BLaER1 (cell line): ENCODE results near the gene METTL25B.

Experiments used
- H3K27ac ChIP-seq: shearing (Covaris generic); formaldehyde crosslinking; 2 replicates; pipeline ENCODE4 v1.8.1; 2022
- H3K27me3 ChIP-seq: shearing (Covaris generic); formaldehyde crosslinking; 2 replicates; pipeline ENCODE4 v1.8.1; 2022
- H3K36me3 ChIP-seq: shearing (Covaris generic); formaldehyde crosslinking; 2 replicates; pipeline ENCODE4 v1.8.1; 2022
- H3K4me1 ChIP-seq: shearing (Covaris generic); formaldehyde crosslinking; 2 replicates; pipeline ENCODE4 v1.8.1; 2022
- H3K4me2 ChIP-seq: shearing (Covaris generic); formaldehyde crosslinking; 2 replicates; pipeline ENCODE4 v1.8.1; 2022
- H3K4me3 ChIP-seq: shearing (Covaris generic); formaldehyde crosslinking; 2 replicates; pipeline ENCODE4 v1.8.1; 2022
- H3K9ac ChIP-seq: shearing (Covaris generic); formaldehyde crosslinking; 2 replicates; pipeline ENCODE4 v1.8.1; 2022
- H3K9me3 ChIP-seq: shearing (Covaris generic); formaldehyde crosslinking; 2 replicates; pipeline ENCODE4 v1.8.1; 2022
- H4K20me1 ChIP-seq: shearing (Covaris generic); formaldehyde crosslinking; 2 replicates; pipeline ENCODE4 v1.8.1; 2022
- Cebpa-rat ChIP-seq: shearing (Covaris generic); IDR thresholded peaks from 2 replicates; pipeline ENCODE4 v1.8.1; 2022

METTL25B gene

DNA sequence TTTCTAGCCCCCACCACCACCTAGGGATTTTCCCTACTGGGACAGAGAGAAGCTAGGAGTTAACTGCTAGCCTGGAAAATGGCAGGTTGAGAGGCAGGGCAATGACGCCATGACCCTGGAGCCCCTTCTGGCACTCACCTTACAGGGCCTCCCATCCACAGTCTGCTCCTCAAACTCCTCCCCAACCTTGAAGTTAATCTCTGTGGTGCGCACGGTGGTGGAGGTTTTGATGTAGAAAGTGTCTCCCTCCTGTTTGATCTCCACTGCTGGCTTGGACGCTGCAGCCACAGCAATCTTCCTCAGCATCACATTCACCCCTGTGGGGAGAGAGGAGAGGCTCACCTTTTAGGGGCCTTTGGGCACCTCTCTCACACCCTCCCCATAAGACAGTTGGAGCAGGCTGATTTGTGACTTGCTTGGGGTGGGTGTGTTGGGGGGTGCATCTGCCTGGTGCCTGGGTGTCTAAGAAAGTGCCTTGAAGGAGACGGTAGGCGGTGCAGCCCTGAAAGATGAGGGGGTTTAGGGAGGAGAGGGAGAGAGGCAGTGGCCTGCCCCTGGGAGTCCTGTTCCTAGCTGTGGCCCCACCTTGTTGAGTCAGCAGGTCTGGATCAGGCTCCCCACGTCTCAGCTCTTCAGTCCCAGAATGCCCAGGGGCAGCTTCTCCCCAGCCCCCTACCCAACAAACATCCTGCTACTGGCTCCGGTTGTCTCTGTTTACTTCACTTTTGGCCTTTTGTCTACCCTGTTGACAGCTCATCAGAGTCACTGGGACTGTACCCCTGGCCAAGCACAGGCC is 27.3 kb upstream of the METTL25B start:
- Histone ChIP-seq H3K27ac (no peak overlapping the region), H3K4me3 (no peak overlapping the region), H3K9me3 (no peaks in the 10 kb centered on the region), H3K36me3 (no peaks in the 10 kb centered on the region), H4K20me1 (no peaks in the 10 kb centered on the region; the same call in none of the 2 replicates), H3K27me3 (peaks cover 35% of the 10 kb centered on the region), H3K4me2 (no peak overlapping the region), H3K9ac (no peak overlapping the region), H3K4me1 (peaks cover 34% of the 10 kb centered on the region)
- no peak for TF ChIP-seq Cebpa-rat

DNA sequence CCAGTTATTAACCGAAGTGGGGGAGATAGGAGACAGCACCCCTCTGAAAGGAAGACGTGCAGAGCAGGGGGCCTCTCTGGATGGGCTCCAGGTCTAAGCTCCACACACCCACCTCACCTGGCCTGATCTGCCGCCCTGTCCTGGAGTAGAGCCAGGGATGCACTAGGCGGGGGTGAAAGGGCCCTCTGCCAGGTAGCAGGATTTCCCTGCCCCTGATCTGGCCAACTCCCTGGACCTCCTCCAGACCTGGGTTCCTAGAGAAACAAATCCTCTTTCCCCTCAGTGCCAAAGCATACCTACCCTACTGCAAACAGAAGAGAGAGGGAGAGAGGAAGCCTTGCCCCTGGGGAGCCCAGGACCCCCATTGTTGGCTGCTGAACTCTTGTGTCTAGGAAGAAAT is 24.9 kb upstream of the METTL25B start:
- H3K27ac ChIP-seq: no peak overlapping the region
- no peak for TF ChIP-seq Cebpa-rat
- H4K20me1 ChIP-seq: no peaks in the 10 kb centered on the region; the same call in none of the 2 replicates
- peaks cover 38% of the 10 kb centered on the region for H3K27me3 ChIP-seq
- H3K9me3 ChIP-seq: no peaks in the 10 kb centered on the region
- H3K9ac ChIP-seq: no peak overlapping the region
- no peaks in the 10 kb centered on the region for H3K36me3 ChIP-seq
- H3K4me2 ChIP-seq: no peak overlapping the region
- peaks cover 36% of the 10 kb centered on the region for H3K4me1 ChIP-seq
- H3K4me3 ChIP-seq: no peak overlapping the region

DNA sequence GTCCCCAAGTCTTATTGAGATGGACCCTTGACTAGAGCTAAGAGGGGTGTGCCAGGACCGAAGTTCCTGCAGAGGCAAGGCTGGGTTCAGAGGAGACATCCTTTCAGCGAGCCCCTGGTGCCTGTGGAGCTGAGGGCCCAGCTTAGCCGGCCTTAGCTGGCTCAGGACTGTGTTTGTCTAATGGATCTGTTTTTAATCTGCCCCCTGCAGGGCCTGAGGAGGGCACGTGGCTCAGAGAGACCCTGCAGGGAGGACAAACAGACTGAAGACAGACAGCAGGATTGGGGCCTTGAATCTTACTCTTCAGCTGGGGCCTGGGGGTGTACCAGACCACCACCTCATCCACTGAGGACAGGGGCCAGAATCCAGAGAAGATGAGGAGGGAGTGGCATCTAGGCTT is 24.5 kb upstream of the METTL25B start:
- Histone ChIP-seq H3K9ac (no peak overlapping the region), H3K27me3 (peaks cover 38% of the 10 kb centered on the region)
- TF ChIP-seq Cebpa-rat: no peak

DNA sequence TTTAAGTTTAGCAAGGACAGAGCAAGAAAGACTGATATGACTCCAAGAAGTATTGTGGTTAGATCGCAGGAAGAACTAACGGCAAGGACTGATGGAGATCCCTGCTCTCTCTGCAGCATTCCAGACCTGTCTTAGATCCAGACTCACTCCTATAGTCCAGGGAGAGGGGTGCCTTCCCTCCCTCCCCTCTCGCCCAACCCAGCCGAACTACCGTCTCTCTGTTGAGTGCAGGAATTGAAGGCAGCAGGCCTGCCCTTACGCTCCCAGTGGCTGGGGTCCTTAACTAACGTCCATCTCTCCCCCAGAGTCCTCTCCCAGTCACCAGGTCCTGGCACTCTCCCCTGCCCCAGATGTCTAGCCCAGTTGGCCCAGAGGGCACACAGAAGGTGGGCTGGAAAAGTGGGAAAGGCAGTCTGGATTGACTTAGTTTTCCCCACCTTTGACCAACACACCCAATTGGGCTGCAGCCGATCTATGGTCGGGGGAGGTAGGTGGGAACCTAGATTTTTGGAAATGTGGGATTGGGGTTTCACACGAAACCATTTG is 24.0 kb upstream of the METTL25B start:
- no peaks in the 10 kb centered on the region for H3K36me3 ChIP-seq
- no peak overlapping the region for H3K27ac ChIP-seq
- H3K9me3 ChIP-seq: no peaks in the 10 kb centered on the region
- H3K9ac ChIP-seq: no peak overlapping the region
- H3K4me1 ChIP-seq: peaks cover 36% of the 10 kb centered on the region
- no peak for TF ChIP-seq Cebpa-rat
- H3K27me3 ChIP-seq: peaks cover 38% of the 10 kb centered on the region
- no peak overlapping the region for H3K4me2 ChIP-seq
- no peak overlapping the region for H3K4me3 ChIP-seq
- H4K20me1 ChIP-seq: no peaks in the 10 kb centered on the region; the same call in none of the 2 replicates

More for the DNA sequence above, 24.5 kb upstream of the METTL25B start:
- Histone ChIP-seq H3K4me2 (no peak overlapping the region), H3K4me3 (no peak overlapping the region), H3K9me3 (no peaks in the 10 kb centered on the region), H3K27ac (no peak overlapping the region), H3K36me3 (no peaks in the 10 kb centered on the region), H4K20me1 (no peaks in the 10 kb centered on the region; the same call in none of the 2 replicates), H3K4me1 (peaks cover 36% of the 10 kb centered on the region)

DNA sequence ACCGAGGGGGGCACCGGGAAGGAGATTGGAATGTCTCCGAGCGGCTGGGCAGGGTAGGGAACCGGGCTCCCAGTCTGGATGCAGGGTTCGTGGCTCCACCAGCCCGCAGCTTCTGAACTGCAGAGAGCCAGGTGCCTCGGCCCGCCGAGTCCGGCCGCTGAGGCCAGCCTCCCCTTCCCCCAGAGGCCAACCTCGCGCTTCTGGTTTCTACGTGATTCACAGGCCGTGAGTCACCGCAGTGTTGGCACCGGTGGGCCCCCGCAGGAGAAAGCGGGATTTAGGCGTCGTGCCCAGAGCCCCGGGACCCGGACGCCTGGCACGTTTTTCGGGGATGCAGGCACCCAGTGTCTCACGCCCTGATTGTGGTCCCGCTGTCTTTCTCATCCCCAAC is 23.3 kb upstream of the METTL25B start:
- Histone ChIP-seq H4K20me1 (no peaks in the 10 kb centered on the region; the same call in none of the 2 replicates), H3K9ac (no peak overlapping the region), H3K9me3 (no peaks in the 10 kb centered on the region), H3K4me1 (peaks cover 36% of the 10 kb centered on the region), H3K4me3 (peak overlapping the region; percentile 69), H3K27me3 (peaks cover 38% of the 10 kb centered on the region), H3K4me2 (peak overlapping the region; percentile 99), H3K27ac (no peak overlapping the region), H3K36me3 (no peaks in the 10 kb centered on the region)
- no peak for TF ChIP-seq Cebpa-rat

DNA sequence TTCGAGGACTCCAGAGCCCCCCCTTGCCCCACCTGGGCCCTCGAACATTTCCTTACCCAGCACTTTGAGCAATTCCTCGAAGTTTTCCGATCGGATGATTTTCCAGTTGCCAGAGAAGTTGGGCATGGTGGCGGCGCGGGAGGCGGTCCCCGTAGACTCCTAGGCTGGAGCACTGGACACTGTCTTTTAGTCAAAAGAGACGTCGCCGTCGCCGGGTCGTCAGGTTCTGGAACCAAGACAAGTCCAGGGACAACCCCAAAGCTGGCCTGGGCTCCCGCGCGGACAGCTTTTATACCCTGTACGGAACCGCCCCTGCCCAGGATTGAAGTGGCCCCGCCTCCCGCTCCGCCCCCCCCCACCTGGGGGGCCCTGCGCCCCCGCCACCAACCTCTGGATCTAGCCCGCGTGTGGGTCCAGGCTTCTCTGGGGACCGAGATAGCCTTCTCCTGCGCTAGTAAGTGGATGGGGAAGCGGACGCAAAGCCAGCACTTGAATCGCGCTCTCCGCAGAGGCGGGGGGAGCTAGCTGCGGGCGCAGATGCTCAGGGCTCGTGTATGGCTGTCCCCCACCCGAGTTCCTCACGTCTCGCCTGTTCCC is 22.9 kb upstream of the METTL25B start, which contains the start of gene CRABP2:
CRABP2 (minus strand) TSS at position 263 of the 597 bp plus-strand sequence; CDS start at position 126, 137 bp downstream.
- no peaks in the 10 kb centered on the region for H3K36me3 ChIP-seq
- no peak for TF ChIP-seq Cebpa-rat
- no peaks in the 10 kb centered on the region; the same call in none of the 2 replicates for H4K20me1 ChIP-seq
- peaks cover 38% of the 10 kb centered on the region for H3K27me3 ChIP-seq
- peak within 1 kb of the TSS; percentile 99 for H3K4me2 ChIP-seq
- H3K9me3 ChIP-seq: no peaks in the 10 kb centered on the region
- peak within 1 kb of the TSS; percentile 81 for H3K27ac ChIP-seq
- H3K4me3 ChIP-seq: peak within 1 kb of the TSS; percentile 69
- peak within 1 kb of the TSS; percentile 77 for H3K9ac ChIP-seq
- H3K4me1 ChIP-seq: peaks cover 36% of the 10 kb centered on the region

DNA sequence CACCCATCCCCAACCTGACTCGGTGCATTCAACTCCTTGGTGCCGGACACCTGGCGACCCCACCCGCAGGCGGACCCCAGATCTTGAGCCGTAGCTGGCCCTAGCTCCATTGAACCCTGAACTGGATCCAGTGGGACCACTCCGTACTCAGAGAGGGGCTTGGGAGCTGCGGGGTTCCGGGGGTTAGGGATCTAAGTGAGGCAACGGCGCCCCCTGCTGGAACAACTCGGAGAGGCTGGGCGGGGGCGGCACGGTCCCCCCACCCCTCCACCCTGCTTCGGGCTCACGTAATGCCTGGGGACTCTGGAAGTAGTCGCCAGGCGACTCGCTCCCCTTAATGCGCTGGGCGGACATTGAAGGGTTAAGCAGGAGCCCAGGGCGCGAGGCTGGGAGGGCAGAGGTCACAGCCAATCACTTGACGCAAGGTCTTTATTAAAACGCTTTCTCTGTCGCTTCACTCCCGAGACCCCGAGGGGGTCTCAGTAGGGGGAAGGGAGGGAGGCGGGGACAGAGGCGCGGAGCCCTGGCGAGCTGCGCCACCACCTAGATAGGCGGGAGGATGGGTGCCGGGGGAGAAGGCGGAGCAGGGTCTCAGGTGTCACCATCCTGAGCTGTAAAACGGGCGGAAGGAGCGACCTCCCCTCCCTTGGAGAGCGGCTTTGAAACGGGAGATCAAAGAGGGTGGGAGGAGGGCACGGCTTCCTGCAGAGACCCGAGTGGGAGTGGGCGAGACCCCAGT is 22.2 kb upstream of the METTL25B start:
- peak overlapping the region; percentile 81 for H3K27ac ChIP-seq
- peak overlapping the region; percentile 77 for H3K9ac ChIP-seq
- no peaks in the 10 kb centered on the region for H3K36me3 ChIP-seq
- peak overlapping the region; percentile 99 for H3K4me2 ChIP-seq
- H3K4me1 ChIP-seq: peaks cover 36% of the 10 kb centered on the region
- H3K27me3 ChIP-seq: peaks cover 38% of the 10 kb centered on the region
- TF ChIP-seq Cebpa-rat: no peak
- no peaks in the 10 kb centered on the region; the same call in none of the 2 replicates for H4K20me1 ChIP-seq
- no peaks in the 10 kb centered on the region for H3K9me3 ChIP-seq
- H3K4me3 ChIP-seq: peak overlapping the region; percentile 69

DNA sequence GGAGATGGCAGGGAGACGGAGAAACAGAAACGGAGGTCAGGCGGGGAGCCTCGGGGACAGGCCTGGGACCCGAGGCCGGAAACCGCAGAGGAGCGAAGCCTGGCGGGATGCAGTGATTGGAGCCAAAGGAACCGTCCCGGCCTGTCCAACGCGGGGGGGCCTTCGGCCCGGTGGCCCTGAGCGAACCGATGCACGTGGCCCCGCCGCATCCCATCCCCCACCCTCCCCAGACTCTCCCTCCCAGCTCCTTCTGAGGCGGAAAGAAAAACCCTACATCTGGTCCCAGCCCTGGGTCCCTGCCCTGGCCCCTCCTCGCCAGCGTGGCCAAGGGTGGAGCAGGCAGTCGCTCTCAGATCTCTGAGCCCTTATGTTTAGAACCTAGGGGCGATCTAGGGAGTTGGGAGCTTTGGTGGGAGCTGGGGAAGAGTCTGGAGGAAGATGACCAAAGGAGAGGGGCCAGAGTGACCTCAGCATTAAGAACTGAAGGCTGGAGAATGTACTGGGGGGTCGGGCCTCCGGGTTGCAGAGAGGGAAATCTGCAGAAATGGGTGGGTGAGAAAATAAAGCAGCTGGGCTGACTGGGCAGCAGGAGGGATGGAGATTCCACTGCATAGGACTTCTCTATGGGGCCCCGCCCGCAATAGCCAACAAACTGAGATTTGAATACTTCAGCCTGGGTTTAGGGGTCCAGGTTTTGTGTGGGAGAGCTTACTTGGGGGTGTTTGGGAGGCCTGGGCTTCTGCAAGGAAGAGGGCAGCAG is 21.4 kb upstream of the METTL25B start:
- Histone ChIP-seq H3K27me3 (peaks cover 38% of the 10 kb centered on the region), H4K20me1 (no peaks in the 10 kb centered on the region; the same call in none of the 2 replicates), H3K4me1 (peaks cover 36% of the 10 kb centered on the region), H3K9me3 (no peaks in the 10 kb centered on the region), H3K4me3 (peak overlapping the region; percentile 69), H3K27ac (peak overlapping the region; percentile 81), H3K4me2 (peak overlapping the region; percentile 99), H3K36me3 (no peaks in the 10 kb centered on the region), H3K9ac (peak overlapping the region; percentile 77)
- TF ChIP-seq Cebpa-rat: no peak
